ENCODE data around the gene FIG4. TPM values are rescaled to one million over a fixed set of nuclear protein-coding genes. Genes with fewer than 3 reads are reported as not detected.

FIG4 gene
- total and polyA plus RNA-seq, 12 donors = 9.2 to 25.4 (median 17.8) TPM

DNA sequence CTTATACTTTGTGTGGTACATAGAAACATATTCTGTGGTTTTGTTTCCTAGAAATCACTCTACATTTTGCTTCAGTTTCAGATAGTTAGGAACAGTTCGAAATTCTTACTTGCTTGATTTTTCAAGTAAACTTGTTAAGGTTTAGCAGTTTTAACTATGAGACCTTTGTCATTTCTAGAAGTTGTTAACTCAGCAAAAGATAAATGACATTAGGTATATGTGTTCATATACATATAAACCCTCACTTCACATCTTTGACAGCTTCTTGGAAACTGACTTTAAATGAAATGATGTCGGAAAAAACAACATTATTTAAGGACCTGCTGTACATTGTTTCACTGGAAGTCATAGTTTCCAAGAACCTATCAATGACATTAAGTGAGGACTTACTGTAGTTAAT, 96.2 kb downstream of the FIG4 start:
- H3K36me3 ChIP-seq (replicated peaks in 1 of 2) = no peaks in the 10 kb centered on the region
- no peak overlapping the region for H3K4me3 ChIP-seq
- H3K4me1 ChIP-seq (replicated peaks in 1 of 2) = no peaks in the 10 kb centered on the region
- no peak for TF ChIP-seq CTCF (IDR thresholded peaks at IDR 0.05)
- no peak for TF ChIP-seq POLR2A (IDR thresholded peaks at IDR 0.05)
- DNase-seq = no peak
- no peaks in the 10 kb centered on the region for H3K9me3 ChIP-seq (replicated peaks in 1 of 3)
- H3K27ac ChIP-seq = no peak overlapping the region
- 91 to 95% (median 95%) methylated on average over 2 of the region's 2 CpGs for WGBS, 4 donors
- no peaks in the 10 kb centered on the region for H3K27me3 ChIP-seq
- intact Hi-C loops (cut with DNase I) = loop anchor here in 1 of 2 donors (10.0 kb wide), 1 partner anchor 83 kb away; no protein-coding TSS in a partner anchor

DNA sequence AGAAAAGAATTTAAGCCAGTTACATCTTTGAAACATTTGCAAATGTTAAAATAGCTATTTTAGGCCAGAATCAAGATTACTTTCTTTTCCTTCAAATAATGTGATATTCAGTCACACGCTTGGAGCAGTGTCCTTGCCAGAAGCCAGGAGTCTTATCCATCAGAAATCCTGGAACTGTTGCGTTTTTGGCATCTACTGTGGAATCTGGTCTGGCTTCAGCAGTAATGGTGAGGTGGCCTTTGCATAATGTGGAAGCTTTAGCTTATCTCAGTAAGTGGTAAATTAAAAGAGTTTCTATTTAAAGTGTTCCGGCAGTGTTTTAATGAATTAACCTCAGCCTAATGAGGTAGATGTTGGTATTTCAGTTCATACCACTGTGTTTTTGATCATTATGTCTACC, 97.6 kb downstream of the FIG4 start:
- no peak overlapping the region for H3K27ac ChIP-seq
- H3K36me3 ChIP-seq (replicated peaks in 1 of 2) = no peaks in the 10 kb centered on the region
- H3K27me3 ChIP-seq = no peaks in the 10 kb centered on the region
- intact Hi-C loops (cut with DNase I) = loop anchor here in 1 of 2 donors (10.0 kb wide), 1 partner anchor 84 kb away; no protein-coding TSS in a partner anchor
- no peaks in the 10 kb centered on the region for H3K9me3 ChIP-seq (replicated peaks in 1 of 3)
- 57 to 74% (median 67%) methylated on average over 3 of the region's 3 CpGs for WGBS, 4 donors
- TF ChIP-seq CTCF (IDR thresholded peaks at IDR 0.05) (no peak), POLR2A (IDR thresholded peaks at IDR 0.05) (no peak)
- DNase-seq = peak in 5 of 7 donors; percentile 44 to 66 (median 53)
- H3K4me1 ChIP-seq (replicated peaks in 1 of 2) = peaks cover 0 to 5% of the 10 kb centered on the region in 2 donors
- H3K4me3 ChIP-seq = no peak overlapping the region

DNA sequence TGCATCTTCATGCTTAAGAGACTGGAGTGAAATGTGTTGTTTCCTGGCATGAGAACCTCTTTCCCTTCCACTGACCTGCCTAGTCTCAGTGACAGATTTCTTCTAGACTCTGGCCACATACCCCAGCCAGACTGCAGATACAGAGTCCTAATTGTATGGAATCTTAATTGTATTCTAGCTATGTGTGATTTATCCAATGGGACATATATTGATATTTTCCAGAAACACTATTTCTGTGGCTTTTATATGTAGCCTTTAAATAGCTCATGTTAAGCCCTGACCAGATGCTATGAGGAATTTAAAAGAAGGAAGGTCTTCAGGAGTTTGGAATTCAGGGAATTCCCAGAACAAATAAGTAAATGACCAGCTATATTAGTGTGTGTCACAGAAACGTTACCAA, 99.0 kb downstream of the FIG4 start:
- Histone ChIP-seq H3K4me3 (no peak overlapping the region), H3K27ac (no peak overlapping the region), H3K4me1 (replicated peaks in 1 of 2) (peaks cover 0 to 14% of the 10 kb centered on the region in 2 donors), H3K36me3 (replicated peaks in 1 of 2) (no peaks in the 10 kb centered on the region), H3K9me3 (replicated peaks in 1 of 3) (no peaks in the 10 kb centered on the region), H3K27me3 (no peaks in the 10 kb centered on the region)
- TF ChIP-seq CTCF (IDR thresholded peaks at IDR 0.05) = no peak
- TF ChIP-seq POLR2A (IDR thresholded peaks at IDR 0.05) = no peak
- DNase-seq = no peak
- intact Hi-C loops (cut with DNase I) = no loop called here
- WGBS, 4 donors = 32 to 61% (median 52%) methylated on average over 1 of the region's 1 CpG

DNA sequence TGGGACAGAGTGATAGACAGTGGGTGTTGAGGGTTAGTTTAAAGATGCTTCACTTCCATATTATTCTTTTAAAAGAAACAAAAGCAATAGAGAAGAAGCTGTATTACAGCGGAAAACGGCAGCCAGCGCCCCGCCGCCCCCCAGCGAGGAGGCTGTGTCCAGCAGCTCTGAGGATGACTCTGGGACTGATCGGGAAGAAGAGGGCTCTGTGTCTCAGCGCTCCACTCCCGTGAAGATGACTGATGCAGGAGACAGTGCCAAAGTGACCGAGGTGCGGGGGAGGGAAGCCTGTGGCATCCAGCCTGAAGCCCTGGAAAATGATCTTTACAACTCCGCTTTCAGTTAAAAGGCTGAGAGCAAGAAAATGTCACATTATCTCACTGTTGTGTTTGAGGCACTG, 100.2 kb downstream of the FIG4 start:
- WGBS, 4 donors = 79 to 88% (median 84%) methylated on average over 12 of the region's 12 CpGs
- intact Hi-C loops (cut with DNase I) = no loop called here
- Histone ChIP-seq H3K27ac (no peak overlapping the region), H3K9me3 (replicated peaks in 1 of 3) (no peaks in the 10 kb centered on the region), H3K27me3 (no peaks in the 10 kb centered on the region), H3K4me3 (no peak overlapping the region), H3K36me3 (replicated peaks in 1 of 2) (no peaks in the 10 kb centered on the region), H3K4me1 (replicated peaks in 1 of 2) (peaks cover 0 to 14% of the 10 kb centered on the region in 2 donors)
- DNase-seq = no peak
- no peak for TF ChIP-seq CTCF (IDR thresholded peaks at IDR 0.05)
- TF ChIP-seq POLR2A (IDR thresholded peaks at IDR 0.05) = no peak
